ENCODE results near the gene SAPCD1.
A peak's percentile ranks its signal among the peaks of the same experiment; 100 is the strongest.
"Not testable (repeated sequence)": the region's sequence is repeated elsewhere in the genome, so short reads cannot be mapped to it uniquely, and the experiment has no call there.

SAPCD1 gene

GRCh38 chr6:31806470-31807272 lies 44.2 kb downstream of the SAPCD1 start, which contains the start of gene LSM2:
Gene LSM2 (minus strand): TSS chr6:31806966. CDS start chr6:31806757, 209 bp downstream.
- peak; percentile 99 for DNase-seq

- DNase-seq: not testable (repeated sequence)
Measured at GRCh38 chr6:31808599-31808998, 46.1 kb downstream of the SAPCD1 start.

GRCh38 chr6:31811645-31812044 lies 49.2 kb downstream of the SAPCD1 start:
- no peak for DNase-seq

- DNase-seq: no peak
Measured at GRCh38 chr6:31813465-31813849, 51.0 kb downstream of the SAPCD1 start.

All from right hindlimb (tissue), 1 donor.